Natural killer cell (primary cell): ENCODE data around the gene PLCB4. TPM values are rescaled to one million over a fixed set of nuclear protein-coding genes. Genes with fewer than 3 reads are reported as not detected.

ENCODE experiments used
- ATAC-seq, 3 donors: fragments of 150-1000 bp in 2 of 3; fragments of 200-7000 bp in 1 of 3; cut with Tn5 transposase; 1 replicate in 1 of 3; 2 replicates in 2 of 3; pipeline ENCODE4 v1.10.0; 2021; ENCODE audit warnings: mild to moderate bottlenecking in 2 of 3, moderate library complexity in 2 of 3
- DNase-seq, 2 donors: peaks; one replicate each; pipeline versions ENCODE4 v3.0.0 to v3.0.0-alpha.2; 2013 to 2021; ENCODE audit warnings: mixed read lengths in 1 of 2
- H3K27ac ChIP-seq: one replicate; pipeline ENCODE4 v1.5.1; 2013; ENCODE audit warnings: mild to moderate bottlenecking, low read length
- H3K27me3 ChIP-seq: one replicate; pipeline ENCODE4 v1.6.1; 2013; ENCODE audit warnings: low read length; ENCODE audit not compliant: control insufficient read depth, insufficient read depth
- H3K36me3 ChIP-seq: one replicate; pipeline ENCODE4 v1.6.1; 2013; ENCODE audit warnings: low read length; ENCODE audit not compliant: control insufficient read depth, insufficient read depth
- H3K4me1 ChIP-seq: one replicate; pipeline ENCODE4 v1.6.1; 2013; ENCODE audit warnings: low read length; ENCODE audit not compliant: control insufficient read depth, insufficient read depth
- H3K4me3 ChIP-seq: one replicate; pipeline ENCODE4 v1.5.1; 2013; ENCODE audit warnings: low read length
- H3K9me3 ChIP-seq: one replicate; pipeline ENCODE4 v1.6.1; 2013; ENCODE audit warnings: low read length; ENCODE audit not compliant: control insufficient read depth, insufficient read depth
- H3K27ac Mint-ChIP-seq, 2 donors: one replicate each; pipeline ENCODE4 v1.8.0; 2022; ENCODE audit warnings: mild to moderate bottlenecking in 2 of 2, mixed read lengths in 2 of 2, moderate library complexity in 1 of 2
- H3K27me3 Mint-ChIP-seq, 2 donors: one replicate each; pipeline ENCODE4 v1.8.0; 2022; ENCODE audit warnings: low read depth in 2 of 2, mixed read lengths in 2 of 2
- H3K36me3 Mint-ChIP-seq: one replicate; pipeline ENCODE4 v1.8.0; 2022; ENCODE audit warnings: mixed read lengths
- H3K4me1 Mint-ChIP-seq, 2 donors: one replicate each; pipeline ENCODE4 v1.8.0; 2022; ENCODE audit warnings: mixed read lengths in 2 of 2
- H3K4me3 Mint-ChIP-seq: one replicate; pipeline ENCODE4 v1.8.0; 2022; ENCODE audit warnings: mild to moderate bottlenecking, moderate library complexity, mixed read lengths
- H3K9me3 Mint-ChIP-seq, 2 donors: one replicate each; pipeline ENCODE4 v1.8.0; 2022; ENCODE audit warnings: mixed read lengths in 2 of 2
- WGBS: methylation state at CpG from one replicate; pipeline ENCODE4 v1.1.7; 2013; ENCODE audit warnings: missing lambda C conversion rate; ENCODE audit not compliant: insufficient coverage; 5-methylcytosine and 5-hydroxymethylcytosine counted together
- intact Hi-C: fragments of 100-400 bp; cut with micrococcal nuclease; formaldehyde crosslinking; loops from one replicate; pipeline ENCODE4 v1.14.2; 2022
- total RNA-seq, 4 donors: library from RNA; stranded (reverse); fragments of 120-200 nt in 1 of 4; gene quantifications; one replicate each; pipeline versions ENCODE4 v1.2.3 to v1.2.4, GENCODE V29; 2013 to 2022
- TF ChIP-seq, protein P1 (sequence below): fragments of 200-600 bp; IDR thresholded peaks from one replicate; pipeline ENCODE4 v1.8.0; 2022; ENCODE audit warnings: antibody characterized with exemption

Gene PLCB4
- total RNA-seq, 3 donors from 2014 or later (not counting 1 experiment from before 2014, with no cell fraction given): 0.05 to 0.40 TPM; not detected in 1

DNA sequence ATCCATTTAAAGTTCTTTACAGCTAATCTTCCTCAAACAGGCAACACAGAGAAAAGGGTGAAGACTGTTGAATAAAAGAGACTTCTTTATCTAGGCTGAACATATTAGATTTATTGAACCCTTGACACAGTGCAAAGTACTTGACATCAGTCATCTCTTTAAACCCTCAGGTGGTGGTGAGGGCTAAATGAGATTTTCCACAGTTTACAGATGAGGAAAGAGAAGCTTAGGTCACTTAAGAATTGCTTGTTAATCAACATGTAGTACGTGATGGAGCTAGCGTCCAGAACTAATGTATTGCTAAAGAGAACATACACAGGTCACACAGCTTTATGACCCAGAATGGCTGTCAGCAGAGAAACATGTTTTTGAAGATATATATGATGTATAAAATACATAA, 252.1 kb downstream of the PLCB4 start:
- TF ChIP-seq, protein P1, sequence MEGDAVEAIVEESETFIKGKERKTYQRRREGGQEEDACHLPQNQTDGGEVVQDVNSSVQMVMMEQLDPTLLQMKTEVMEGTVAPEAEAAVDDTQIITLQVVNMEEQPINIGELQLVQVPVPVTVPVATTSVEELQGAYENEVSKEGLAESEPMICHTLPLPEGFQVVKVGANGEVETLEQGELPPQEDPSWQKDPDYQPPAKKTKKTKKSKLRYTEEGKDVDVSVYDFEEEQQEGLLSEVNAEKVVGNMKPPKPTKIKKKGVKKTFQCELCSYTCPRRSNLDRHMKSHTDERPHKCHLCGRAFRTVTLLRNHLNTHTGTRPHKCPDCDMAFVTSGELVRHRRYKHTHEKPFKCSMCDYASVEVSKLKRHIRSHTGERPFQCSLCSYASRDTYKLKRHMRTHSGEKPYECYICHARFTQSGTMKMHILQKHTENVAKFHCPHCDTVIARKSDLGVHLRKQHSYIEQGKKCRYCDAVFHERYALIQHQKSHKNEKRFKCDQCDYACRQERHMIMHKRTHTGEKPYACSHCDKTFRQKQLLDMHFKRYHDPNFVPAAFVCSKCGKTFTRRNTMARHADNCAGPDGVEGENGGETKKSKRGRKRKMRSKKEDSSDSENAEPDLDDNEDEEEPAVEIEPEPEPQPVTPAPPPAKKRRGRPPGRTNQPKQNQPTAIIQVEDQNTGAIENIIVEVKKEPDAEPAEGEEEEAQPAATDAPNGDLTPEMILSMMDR: no peak

DNA sequence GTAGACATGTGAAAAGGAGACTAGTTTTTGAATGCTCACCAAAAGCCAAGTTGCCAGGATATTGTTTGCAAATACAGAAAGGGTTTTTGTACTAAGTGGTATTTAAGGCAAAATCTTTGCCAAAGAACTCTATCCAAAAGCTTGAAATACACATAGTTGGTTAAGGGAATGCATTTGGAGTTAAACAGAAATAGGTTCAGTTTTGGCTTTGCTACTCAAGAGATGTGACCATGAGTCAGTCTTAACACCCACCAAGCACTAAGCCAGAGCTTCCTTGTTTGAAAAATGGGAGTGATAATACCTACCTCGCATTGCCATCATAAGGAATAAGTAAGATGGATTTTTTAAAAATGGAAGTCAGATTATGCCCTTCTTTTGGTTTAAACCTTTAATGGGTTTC, 253.8 kb downstream of the PLCB4 start:
- intact Hi-C loops: no loop called here

More for the DNA sequence above, 252.1 kb downstream of the PLCB4 start:
- no peaks in the 10 kb centered on the region for H3K27me3 ChIP-seq
- H3K27ac Mint-ChIP-seq: peak overlapping the region; percentile 6 to 68
- no peak overlapping the region for H3K27ac ChIP-seq
- H3K4me1 ChIP-seq: no peaks in the 10 kb centered on the region
- no peaks in the 10 kb centered on the region for H3K36me3 ChIP-seq
- H3K4me3 Mint-ChIP-seq: no peak overlapping the region
- H3K9me3 Mint-ChIP-seq: no peaks in the 10 kb centered on the region
- no peaks in the 10 kb centered on the region for H3K27me3 Mint-ChIP-seq
- DNase-seq (no peak), ATAC-seq (no peak)
- H3K9me3 ChIP-seq: no peaks in the 10 kb centered on the region
- intact Hi-C loops: no loop called here
- 100% methylated on average over 2 of the region's 2 CpGs for WGBS
- H3K4me1 Mint-ChIP-seq: peaks cover 18 to 19% of the 10 kb centered on the region in 2 donors
- no peaks in the 10 kb centered on the region for H3K36me3 Mint-ChIP-seq
- no peak overlapping the region for H3K4me3 ChIP-seq

DNA sequence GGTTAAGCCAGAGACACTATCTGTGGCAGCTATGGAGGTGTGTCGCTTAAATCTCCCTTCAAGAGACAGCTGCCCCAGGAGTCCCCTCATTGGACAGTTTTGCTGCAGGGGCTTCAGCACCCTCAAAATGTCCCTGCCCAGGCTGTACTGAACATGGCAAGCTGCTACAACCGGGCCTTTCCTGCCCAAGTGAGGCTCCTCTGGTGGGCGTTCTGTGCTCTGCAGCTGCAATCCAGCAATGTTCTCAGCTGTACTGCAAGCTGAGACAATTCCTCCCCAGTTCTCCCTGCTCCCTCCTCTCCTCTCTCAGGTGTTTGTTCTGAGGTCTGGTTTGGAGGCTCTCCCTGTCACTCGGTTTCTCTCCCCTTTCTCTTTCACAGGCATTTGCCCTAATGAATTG, 254.7 kb downstream of the PLCB4 start:
- Mint-ChIP-seq H3K4me3 (no peak overlapping the region), H3K27me3 (no peaks in the 10 kb centered on the region), H3K27ac (no peak overlapping the region), H3K9me3 (no peaks in the 10 kb centered on the region), H3K4me1 (peaks cover 18 to 24% of the 10 kb centered on the region in 2 donors), H3K36me3 (no peaks in the 10 kb centered on the region)
- 82% methylated on average over 3 of the region's 4 CpGs for WGBS
- no peaks in the 10 kb centered on the region for H3K27me3 ChIP-seq
- no peak overlapping the region for H3K4me3 ChIP-seq
- ATAC-seq: no peak
- no peak for DNase-seq
- no peaks in the 10 kb centered on the region for H3K36me3 ChIP-seq
- intact Hi-C loops: no loop called here
- H3K27ac ChIP-seq: no peak overlapping the region
- H3K9me3 ChIP-seq: no peaks in the 10 kb centered on the region
- TF ChIP-seq, protein P1: no peak
- no peaks in the 10 kb centered on the region for H3K4me1 ChIP-seq

More for the DNA sequence above, 253.8 kb downstream of the PLCB4 start:
- H3K36me3 Mint-ChIP-seq: no peaks in the 10 kb centered on the region
- no peak overlapping the region for H3K4me3 ChIP-seq
- no peaks in the 10 kb centered on the region for H3K27me3 ChIP-seq
- no peaks in the 10 kb centered on the region for H3K9me3 Mint-ChIP-seq
- no peaks in the 10 kb centered on the region for H3K4me1 ChIP-seq
- no CpG with 5 or more reads among the region's 1 CpG for WGBS
- TF ChIP-seq, protein P1: no peak
- no peak overlapping the region for H3K27ac ChIP-seq
- DNase-seq: no peak
- peaks cover 18 to 20% of the 10 kb centered on the region in 2 donors for H3K4me1 Mint-ChIP-seq
- ATAC-seq: no peak
- no peak overlapping the region for H3K27ac Mint-ChIP-seq
- no peaks in the 10 kb centered on the region for H3K36me3 ChIP-seq
- H3K4me3 Mint-ChIP-seq: no peak overlapping the region
- H3K27me3 Mint-ChIP-seq: no peaks in the 10 kb centered on the region
- H3K9me3 ChIP-seq: no peaks in the 10 kb centered on the region
